Non-pigmented ciliary epithelial cell (primary cell): ENCODE measurements around the gene KLF1.
A peak's percentile ranks its signal among the peaks of the same experiment; 100 is the strongest.
"Not testable (repeated sequence)": the region's sequence is repeated elsewhere in the genome, so short reads cannot be mapped to it uniquely, and the experiment has no call there.

Experiments used
- DNase-seq: peaks from one replicate; pipeline ENCODE4 v3.0.0-alpha.2; 2010; ENCODE audit warnings: low read depth

KLF1 gene

GRCh38 chr19:12890787-12891552 lies 4.0 kb upstream of the KLF1 start, which contains the start of gene GCDH:
GCDH (plus strand) TSS chr19:12891160; CDS start chr19:12891305, 145 bp downstream.
- peak; percentile 95 for DNase-seq

GRCh38 chr19:12890299-12890786 lies 3.3 kb upstream of the KLF1 start:
- not testable (repeated sequence) for DNase-seq

GRCh38 chr19:12888006-12888603 lies 1.1 kb upstream of the KLF1 start:
- DNase-seq, result no peak

- no peak for DNase-seq
Observed at GRCh38 chr19:12886651-12886968, 391 bp downstream of the KLF1 start.

- no peak for DNase-seq
Observed at GRCh38 chr19:12885749-12886650, 1.0 kb downstream of the KLF1 start.

- DNase-seq, result no peak
Observed at GRCh38 chr19:12884926-12885748, 1.9 kb downstream of the KLF1 start.

- DNase-seq, result no peak
Observed at GRCh38 chr19:12884627-12884925, 2.4 kb downstream of the KLF1 start.

- no peak for DNase-seq
Observed at GRCh38 chr19:12884202-12884601, 2.8 kb downstream of the KLF1 start.

GRCh38 chr19:12882589-12882988 lies 4.4 kb downstream of the KLF1 start:
- no peak for DNase-seq

- peak; percentile 52 for DNase-seq
Observed at GRCh38 chr19:12881172-12881808, 5.7 kb downstream of the KLF1 start, which contains the start of gene DNASE2. DNASE2 (minus strand) TSS chr19:12881449; CDS start chr19:12881375, 74 bp downstream.

GRCh38 chr19:12880551-12881171 lies 6.3 kb downstream of the KLF1 start:
- no peak for DNase-seq

- DNase-seq, result no peak
Observed at GRCh38 chr19:12875086-12875485, 11.9 kb downstream of the KLF1 start.

GRCh38 chr19:12873891-12874745 lies 12.9 kb downstream of the KLF1 start:
- DNase-seq, result no peak

GRCh38 chr19:12872941-12873890 lies 13.8 kb downstream of the KLF1 start:
- no peak for DNase-seq

- DNase-seq, result no peak
Observed at GRCh38 chr19:12872255-12872654, 14.7 kb downstream of the KLF1 start.

GRCh38 chr19:12871681-12872080 lies 15.3 kb downstream of the KLF1 start:
- no peak for DNase-seq

GRCh38 chr19:12868540-12869112 lies 18.4 kb downstream of the KLF1 start:
- DNase-seq, result no peak
